HG02970 (cell line): ENCODE data around the gene CCDC6.
A peak's percentile ranks its signal among the peaks of the same experiment; 100 is the strongest.

ENCODE experiments used
- ATAC-seq: cut with Tn5 transposase; IDR thresholded peaks from one replicate; pipeline ENCODE4 v1.9.1; 2021; ENCODE audit warnings: mild to moderate bottlenecking, moderate library complexity, moderate number of reproducible peaks; ENCODE audit not compliant: unreplicated experiment, low FRiP score

The CCDC6 gene

DNA sequence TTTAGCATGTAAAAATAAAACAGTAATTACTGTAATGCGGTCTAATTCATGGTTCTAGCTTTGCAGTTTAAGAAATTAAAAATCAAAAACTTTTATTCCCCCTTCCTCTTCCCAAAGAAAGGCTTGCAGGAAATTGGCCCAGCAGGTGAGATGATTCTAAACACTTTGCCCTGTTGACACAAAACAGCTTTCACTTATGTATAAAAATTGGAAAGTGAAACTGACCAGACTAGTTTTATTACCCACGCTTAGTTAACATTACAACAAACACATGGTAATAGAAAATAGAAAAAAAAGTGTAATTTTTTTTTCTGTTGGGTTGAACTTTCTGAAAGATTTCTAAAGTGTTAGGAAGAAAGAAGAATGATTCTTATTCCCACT lies 1.2 kb upstream of the CCDC6 start:
- no peak for ATAC-seq

DNA sequence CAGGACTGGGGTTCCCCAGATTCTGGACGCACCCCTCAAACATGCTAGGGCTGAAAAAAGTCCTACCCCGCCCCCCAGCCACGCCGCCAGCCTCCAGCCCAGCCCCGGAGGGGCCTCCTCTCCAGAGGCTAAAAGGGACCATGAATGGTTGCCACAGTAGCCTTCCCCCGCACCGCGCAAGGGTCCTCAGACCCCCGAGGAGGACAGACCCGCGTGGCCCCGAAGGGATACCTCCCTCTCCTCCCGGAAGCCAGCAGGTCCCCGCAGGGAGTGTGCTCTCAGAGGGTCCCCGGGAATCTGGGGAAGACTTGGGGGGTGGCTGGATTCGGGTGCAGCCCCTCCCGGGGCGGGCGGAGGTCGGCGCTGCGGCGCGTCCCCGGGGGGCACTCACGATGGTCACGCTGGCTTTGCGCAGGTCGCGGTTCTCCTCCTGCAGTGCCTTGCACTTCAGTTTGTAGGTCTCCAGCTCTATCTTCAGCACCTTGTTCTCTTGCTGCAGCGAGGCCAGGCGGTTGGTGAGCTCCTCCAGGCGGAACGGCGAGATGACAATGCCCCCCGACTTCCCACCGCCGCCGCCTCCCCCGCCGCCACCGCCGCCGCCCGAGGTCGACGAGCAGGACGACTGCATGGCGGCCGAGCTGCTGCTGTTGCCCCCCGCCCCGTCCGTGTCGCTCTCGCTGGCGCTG lies 482 bp downstream of the CCDC6 start:
- ATAC-seq = no peak

DNA sequence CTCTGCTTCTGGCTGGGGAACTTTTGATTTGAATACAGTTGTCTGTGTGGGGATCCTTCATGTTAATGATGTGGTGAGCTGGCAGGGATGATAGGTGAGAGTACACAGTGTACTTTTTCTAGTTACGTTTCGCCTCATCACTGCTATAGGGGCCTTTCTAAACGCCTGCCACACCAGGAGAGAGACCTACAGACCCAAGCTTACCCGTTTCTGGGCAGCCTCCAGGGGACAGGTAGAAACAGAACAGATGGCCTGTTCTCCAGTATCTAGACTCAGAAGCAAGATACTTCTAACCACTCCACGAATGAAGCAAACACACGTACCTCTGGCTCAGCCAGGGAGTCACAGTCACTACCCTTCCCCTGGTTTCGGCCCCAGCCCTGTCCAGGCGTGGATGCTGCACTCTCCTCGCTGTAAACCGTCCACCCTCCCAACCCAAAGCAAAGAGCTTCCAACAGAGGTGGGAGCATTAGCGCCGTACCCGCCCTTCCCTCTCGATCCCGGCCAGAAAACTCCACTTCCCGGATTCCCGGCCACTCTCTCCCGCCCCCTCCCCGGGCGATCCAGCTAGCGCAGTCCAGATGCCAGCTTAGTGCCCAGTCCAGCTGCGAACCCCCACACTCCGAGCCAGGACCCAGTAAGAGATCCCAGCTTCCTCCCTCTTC lies 1.2 kb downstream of the CCDC6 start:
- peak; percentile 29 for ATAC-seq

DNA sequence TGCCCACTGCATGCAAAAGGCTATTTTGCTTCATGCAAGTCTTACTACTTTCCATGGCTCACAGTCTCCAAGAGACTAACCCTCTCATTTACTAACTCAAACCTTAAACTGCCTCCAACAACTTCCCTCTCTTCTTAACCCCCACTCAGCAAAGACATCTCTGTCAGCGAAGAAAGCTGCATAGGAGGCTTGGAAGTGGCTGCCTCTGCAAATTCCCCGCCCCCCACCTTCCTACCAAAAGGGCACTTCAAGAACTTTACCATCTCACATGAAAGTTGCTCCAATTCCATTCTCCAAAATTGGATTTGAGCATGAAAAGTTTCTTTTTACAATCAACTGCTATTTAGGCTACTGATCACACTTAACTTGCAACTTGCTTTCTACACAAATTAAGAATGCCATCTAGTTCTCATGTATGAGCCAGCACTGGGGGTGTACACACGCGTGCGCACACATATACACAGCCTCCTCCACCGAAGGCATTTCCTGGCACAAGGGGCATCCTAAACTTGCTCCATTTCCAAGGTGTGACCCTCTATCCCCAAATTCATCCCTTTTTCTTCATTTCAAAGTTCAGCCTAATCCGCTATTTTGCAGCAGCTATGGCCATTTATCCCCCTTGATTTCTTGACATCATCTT lies 1.8 kb downstream of the CCDC6 start:
- no peak for ATAC-seq

DNA sequence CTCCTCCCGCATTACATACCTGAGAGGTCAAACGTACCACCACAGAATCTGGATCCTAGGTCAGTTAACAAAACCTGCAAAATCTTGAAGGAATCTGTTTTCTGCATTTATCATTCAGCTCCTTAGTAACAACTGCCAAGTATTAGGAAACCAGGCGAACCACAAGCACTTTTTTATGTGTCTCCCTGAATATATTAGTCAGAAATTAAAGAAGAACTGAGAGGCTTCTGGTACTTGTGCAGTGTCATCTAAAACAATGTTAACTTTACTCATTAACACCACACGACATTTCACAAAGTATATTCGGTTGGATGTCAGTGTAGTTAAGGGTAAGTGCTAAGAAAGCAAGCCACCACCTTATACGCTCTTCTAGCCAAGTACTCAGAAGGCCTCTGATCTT lies 2.5 kb downstream of the CCDC6 start:
- no peak for ATAC-seq

DNA sequence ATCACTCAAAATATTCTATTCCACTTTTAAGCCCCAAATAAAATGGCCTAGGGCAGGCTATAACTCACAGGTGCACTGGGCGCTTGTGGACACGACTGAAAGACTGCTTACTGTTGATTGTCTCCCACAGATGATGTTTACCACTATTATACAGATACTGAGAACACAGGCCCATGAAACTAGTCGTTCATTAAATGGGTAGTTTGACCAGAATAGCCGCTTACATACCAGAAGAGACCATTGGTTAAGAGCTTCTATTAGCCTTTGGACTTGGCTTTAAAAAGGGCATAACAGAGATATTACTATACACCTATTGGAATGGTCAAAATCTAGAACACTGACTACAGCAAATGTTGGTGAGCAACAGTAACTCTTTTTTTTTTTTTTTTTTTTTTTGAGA lies 4.3 kb downstream of the CCDC6 start:
- ATAC-seq = no peak

DNA sequence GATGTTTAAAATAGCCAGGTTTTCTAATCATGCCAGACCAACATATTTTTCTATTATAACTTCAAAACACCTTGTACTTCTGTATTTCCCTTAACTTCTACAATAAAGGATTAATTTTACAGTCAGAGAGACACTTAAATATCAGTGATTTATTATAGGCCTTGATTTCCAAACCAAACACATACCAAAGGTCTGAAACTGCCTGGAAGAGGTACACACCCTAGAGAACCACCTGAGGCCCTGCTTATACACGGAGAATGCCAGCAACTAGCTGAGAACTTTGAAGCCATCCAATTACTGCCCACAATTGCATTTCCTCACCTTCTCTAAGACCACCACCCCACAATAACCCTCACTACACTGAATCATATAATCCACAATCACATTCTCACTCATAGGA lies 4.9 kb downstream of the CCDC6 start:
- ATAC-seq = no peak

DNA sequence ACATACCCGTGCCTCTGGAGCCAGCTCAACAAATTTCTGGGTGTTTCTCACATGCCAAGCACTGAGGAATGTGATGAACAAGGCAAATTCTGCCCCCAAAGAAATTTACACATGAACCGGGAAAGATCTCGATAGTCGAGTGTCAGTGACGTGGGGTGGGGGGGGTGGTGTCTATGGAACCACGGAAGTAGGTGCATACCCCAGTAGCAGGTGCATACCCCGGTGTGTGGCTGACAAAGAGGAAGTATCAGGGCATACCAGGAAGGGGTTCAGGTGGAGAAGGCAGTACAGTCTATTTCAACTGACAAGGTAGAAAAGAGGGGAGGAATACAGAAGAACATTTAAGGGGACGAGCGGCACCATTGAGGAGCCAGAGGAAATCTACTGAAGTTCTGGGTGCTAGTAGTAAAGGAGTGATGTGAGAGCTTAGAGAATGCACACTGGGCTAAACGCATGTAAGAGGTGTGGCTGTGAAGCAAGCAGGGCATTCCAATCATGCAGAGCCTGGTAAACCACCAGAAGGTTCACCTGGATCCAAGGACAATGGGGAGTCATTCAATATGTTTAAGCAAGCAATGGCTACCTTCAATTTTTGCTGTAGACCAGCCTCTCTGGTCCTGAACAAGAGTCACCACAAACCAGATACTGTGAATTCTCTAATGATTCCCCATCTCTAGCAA lies 6.2 kb downstream of the CCDC6 start:
- no peak for ATAC-seq

DNA sequence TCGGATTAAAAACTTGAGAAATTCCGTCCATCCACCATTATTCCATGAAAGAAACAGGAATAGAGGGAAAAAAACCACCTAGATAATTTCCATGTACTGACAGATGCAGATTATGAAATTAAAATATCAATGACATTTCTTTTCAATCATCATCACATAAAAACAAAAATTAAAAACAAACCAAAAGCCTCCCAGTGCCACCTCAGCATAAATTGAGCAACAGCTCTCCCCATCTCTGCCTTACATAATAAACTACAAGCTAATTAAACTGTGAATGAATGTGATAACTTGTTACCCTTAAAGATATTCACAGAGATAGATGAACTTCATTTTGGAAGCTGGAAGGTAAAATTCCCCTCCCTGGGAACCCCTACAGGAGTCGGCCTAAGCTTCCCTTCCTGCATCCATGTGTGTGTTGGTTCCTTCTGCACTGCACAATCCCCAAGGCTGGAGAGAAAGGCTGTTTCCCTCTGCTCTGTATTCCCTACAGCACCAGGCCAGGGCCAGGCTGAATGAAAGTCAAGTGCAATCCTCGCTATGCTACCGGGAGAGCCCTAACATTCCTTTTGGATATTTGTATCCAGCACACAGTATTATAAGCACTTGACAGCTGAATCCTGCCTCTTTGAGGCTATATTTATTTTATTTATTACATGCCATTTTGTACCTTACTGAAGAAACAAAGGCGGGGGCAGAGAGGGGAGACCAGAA lies 8.1 kb downstream of the CCDC6 start:
- no peak for ATAC-seq

DNA sequence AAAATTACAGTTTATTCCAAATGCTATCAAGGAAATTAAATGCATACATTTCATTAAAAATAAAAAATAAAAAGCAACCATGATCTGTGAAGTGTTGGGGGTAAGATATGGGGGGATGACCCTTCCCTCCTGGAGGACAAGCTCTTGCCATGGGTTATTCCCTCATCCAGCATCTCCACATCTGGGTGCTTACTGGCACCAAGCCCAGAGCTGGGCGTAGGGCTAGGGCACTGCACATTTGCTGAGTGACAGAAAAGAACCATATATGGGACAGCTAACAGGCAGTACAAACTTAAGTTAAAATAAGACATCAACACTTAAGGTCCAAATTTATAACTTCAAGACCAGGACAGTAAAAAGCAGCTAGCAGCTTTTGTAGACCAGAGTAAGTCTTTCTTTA lies 10.2 kb downstream of the CCDC6 start:
- no peak for ATAC-seq

DNA sequence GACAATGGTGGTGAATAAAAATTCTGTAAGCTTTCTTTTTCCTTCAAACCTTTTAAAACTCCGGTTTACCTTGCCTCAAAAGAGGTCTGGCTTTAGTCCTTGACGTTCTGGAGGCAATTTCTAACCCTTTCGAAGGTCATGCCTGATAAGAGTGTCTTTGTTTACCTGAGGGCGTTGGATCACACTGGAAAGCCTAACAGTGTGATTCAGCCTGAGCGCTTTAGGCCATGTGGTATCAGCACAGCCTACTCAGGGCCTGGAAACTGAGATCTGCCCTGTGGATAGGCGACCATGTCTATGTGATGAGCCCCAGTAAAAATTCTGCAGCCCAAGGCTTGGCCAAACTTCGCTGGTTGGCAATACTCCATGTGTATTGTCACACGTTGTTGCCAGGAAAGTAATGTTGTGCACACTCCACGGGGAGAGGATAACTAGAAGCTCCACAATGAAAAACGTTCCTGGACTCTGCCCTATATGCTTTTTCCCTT lies 10.7 kb downstream of the CCDC6 start:
- no peak for ATAC-seq

DNA sequence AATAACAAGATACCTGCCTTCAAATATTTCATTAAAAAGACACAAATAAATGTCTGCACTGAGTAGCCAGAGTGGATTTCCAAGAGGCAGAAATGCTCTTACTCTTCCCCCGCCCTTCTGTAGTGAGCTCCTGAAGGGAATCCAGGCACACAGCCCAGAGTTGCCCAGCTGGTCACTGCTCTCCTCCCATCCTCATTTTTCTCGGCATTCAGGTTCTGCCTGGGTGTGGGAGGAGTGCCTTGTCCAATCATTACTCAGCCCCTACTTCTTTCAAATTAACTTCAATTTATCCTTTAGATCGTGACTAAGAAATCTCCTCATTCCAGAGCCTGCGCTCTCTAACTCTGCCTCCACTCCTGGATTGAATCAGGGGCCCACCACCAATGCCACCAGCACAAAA lies 12.2 kb downstream of the CCDC6 start:
- ATAC-seq = no peak

DNA sequence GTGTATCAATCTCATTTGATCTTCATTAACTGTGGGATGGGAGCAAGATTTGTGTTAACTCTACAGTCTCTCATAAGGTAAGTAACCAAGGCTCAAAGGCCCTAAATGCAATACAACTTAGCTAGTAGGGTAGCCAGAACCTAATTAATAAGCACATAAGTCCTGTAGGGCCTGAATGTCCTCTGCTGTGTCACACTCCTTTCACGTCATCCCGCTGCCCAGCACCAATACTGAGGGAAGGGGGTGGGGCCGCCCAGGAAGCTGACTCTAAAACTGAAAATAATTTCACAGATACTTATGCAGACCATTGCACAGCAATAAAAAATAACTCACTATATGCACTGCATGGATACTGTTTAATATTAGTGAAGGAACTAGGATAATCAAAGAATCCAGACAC lies 13.7 kb downstream of the CCDC6 start:
- ATAC-seq = no peak

DNA sequence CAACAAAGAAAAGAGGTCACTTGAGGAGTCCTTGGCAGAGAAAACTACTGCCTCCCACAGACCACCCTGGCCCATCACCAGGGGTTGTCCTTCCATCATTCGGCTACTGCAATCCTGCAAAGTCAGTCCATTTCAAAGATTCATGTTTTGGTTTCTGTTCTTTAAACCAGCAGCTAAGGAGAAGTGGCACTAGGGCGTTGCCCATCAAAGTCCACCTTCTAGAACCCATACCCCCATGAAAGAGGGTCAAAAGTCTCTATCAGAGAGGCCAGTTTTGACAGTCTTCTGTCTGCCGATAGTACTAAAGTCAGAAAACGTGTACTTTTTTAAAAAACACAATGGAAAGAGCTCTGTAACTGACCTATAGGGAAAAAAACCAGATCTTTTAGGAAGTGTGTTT lies 14.4 kb downstream of the CCDC6 start:
- no peak for ATAC-seq

DNA sequence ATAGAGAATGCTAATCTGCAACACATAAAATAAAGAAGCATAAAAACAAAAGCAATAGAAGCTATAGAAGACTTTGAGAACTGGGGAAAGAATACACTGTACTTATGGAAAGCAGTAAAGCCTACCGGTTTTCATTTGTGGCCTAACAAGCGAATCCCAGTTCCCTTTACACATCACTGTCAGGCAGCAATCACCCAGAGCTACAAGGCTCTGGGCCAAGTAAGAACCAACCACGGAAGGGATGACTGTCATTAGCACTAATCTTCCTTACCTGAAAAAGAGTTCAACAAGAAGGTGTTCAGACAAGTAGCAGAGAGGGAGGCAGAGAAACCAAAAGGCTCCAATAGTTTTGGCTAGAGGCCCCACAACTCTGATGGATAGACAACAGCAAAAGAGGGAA lies 15.0 kb downstream of the CCDC6 start:
- no peak for ATAC-seq

DNA sequence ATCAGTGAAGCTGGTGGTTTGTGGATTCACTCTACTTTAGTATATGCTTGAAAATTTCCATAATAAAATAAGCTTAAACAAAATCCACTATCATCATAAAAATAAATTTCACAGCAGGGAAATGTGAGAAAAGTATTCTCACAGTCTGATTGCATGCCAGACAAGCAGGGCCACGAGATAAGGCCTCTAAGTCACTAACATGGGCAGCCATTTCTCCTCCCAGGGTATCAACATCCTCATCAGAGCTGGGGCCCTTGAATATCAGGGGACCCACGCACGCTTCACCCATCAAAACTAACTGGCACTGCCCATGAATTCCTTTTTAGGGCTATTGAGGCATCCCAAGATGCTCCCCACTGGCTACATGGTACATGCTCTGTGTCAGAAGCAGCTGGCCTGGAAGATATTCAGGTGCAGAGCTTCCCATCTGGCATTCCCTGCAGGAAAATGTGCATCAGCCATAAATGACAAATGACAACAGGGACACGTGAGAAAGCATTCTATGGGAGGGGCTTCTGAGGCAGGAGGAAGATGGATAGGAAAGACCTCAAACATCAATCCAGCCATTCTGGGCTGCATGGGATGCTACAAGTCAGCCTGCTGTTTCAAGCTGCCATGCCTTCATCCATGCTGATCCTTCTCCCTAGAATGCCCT lies 17.4 kb downstream of the CCDC6 start:
- ATAC-seq = no peak

DNA sequence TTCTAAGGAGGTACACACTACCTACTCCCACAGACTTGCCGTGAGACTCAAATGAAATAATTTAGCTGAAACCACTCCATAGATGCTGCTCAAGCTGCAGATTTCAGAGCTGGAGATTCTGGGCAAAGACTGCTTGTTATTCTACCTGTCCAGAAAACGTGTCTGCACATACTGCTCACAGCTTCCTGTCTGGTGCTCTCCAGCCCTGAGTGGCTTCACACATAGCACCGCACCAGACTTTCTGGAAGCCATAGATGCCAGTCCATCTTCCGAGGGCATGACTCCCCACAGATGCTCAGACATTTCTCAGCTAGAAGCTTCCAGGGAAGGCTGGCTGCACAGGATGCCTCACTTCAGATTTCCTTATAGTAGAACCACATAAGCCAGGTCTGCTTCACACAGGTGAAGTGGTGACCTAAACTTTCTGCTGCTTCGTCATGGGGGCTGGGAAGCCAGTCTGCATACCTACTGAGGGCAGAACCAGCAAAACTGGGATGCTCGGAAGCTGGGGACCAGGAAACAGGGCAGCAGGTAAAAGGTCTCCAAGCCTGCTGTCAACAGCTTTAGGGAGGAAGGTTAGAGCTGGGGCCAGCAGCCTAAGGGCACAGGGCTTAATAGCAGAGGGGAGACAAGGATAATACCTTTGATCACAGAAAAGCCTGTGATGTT lies 18.2 kb downstream of the CCDC6 start:
- ATAC-seq = no peak

DNA sequence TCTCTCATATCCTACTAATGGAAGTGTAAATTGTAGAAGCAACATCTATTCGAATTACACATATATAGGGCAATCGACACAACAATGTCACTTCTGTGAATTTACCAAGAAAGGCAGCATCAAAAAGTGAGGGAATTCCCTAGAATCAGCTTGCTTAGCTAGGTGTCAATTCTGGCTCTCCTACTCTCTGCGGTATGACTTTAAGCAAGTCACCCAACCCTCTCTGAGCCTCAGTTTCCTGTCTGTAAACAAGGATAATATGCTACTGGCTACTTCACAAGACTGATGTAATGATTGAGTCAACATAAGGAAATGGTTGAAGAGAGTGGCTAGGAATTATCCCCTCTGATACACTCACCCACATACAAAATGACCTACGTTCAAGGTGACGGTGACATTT lies 19.4 kb downstream of the CCDC6 start:
- no peak for ATAC-seq

DNA sequence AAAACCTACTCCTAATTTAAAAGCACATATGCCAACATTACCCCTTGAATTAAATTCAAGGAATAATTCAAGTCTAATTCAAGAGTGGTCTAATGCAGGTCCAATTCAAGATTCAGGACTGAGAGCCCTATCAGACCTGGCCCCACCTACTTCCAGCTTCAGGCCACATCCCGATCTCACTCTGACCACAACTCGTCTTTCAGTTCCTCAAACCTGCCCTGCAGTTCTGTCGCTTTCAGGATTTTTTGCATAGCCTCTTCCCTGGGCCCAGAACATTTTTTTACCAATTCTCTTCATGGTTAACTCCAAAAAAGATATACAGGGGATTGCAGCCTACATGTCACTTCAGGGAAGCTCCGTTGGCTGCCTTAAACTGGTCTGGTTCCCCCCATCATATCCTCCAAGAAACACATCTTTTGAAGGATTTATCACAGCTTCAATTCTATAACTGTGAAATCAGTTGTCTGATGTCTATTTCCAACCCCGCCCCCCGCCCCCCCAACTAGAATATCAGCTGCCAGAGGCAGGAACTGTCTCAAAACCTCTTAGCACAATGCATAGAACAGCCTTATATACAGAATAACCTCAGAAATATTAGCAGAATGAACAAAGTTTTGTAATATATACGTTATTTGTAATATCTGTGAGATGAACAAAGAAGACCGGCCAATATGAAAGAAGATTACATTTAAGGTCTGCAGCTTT lies 20.8 kb downstream of the CCDC6 start:
- ATAC-seq = peak; percentile 90
